GM23338 (cell line): ENCODE data around the gene GOT2. TPM values are rescaled to one million over a fixed set of nuclear protein-coding genes. Genes with fewer than 3 reads are reported as not detected.

Experiments used
- ATAC-seq: fragments of 200-7000 bp; cut with Tn5 transposase; 3 replicates; pipeline ENCODE4 v1.9.1; 2020
- DNase-seq: peaks from one replicate; pipeline ENCODE4 v3.0.0-alpha.2; 2015; ENCODE audit warnings: low spot score
- H2AFZ ChIP-seq: fragments of 200-600 bp; sonication (generic); 2 replicates; pipeline ENCODE4 v1.8.0; 2016; ENCODE audit warnings: antibody characterized with exemption, mild to moderate bottlenecking, moderate library complexity
- H3F3A ChIP-seq: fragments of 200-600 bp; sonication (generic); replicated peaks from 2 replicates; pipeline ENCODE4 v1.8.0; 2017; ENCODE audit warnings: antibody characterized with exemption, mixed run types, low read depth
- H3K27ac ChIP-seq: fragments of 200-600 bp; sonication (generic); 2 replicates; pipeline ENCODE4 v1.6.1; 2016; ENCODE audit warnings: low read depth
- H3K27me3 ChIP-seq: fragments of 200-600 bp; sonication (generic); 2 replicates; pipeline ENCODE4 v1.8.0; 2016; ENCODE audit warnings: mild to moderate bottlenecking, mixed run types, moderate library complexity; ENCODE audit not compliant: insufficient read depth
- H3K36me3 ChIP-seq: fragments of 200-600 bp; sonication (generic); 2 replicates; pipeline ENCODE4 v1.8.0; 2016; ENCODE audit warnings: mild to moderate bottlenecking; ENCODE audit not compliant: insufficient read depth
- H3K4me1 ChIP-seq: fragments of 200-600 bp; sonication (generic); 2 replicates; pipeline ENCODE4 v1.8.0; 2016; ENCODE audit warnings: mild to moderate bottlenecking, moderate library complexity; ENCODE audit not compliant: insufficient read depth
- H3K4me2 ChIP-seq: fragments of 200-600 bp; sonication (generic); 2 replicates; pipeline ENCODE4 v1.7.1; 2017; ENCODE audit warnings: mixed run types
- H3K4me3 ChIP-seq: fragments of 200-600 bp; sonication (generic); 2 replicates; pipeline ENCODE4 v1.6.1; 2016; ENCODE audit warnings: mixed run types
- H3K79me2 ChIP-seq: fragments of 200-600 bp; sonication (generic); replicated peaks from 2 replicates; pipeline ENCODE4 v1.8.0; 2017; ENCODE audit warnings: mild to moderate bottlenecking; ENCODE audit not compliant: insufficient read depth
- H3K9me2 ChIP-seq: fragments of 200-600 bp; sonication (generic); 2 replicates; pipeline ENCODE4 v1.8.0; 2017; ENCODE audit not compliant: insufficient read depth
- H4K20me1 ChIP-seq: fragments of 200-600 bp; sonication (generic); replicated peaks from 2 replicates; pipeline ENCODE4 v1.8.0; 2017; ENCODE audit warnings: mild to moderate bottlenecking; ENCODE audit not compliant: insufficient read depth
- H3K27ac Mint-ChIP-seq: 2 replicates; pipeline ENCODE4 v1.8.0; 2020; ENCODE audit warnings: inconsistent platforms, mild to moderate bottlenecking, moderate library complexity, mixed read lengths
- H3K27me3 Mint-ChIP-seq: 3 replicates; pipeline ENCODE4 v1.8.0; 2022; ENCODE audit warnings: low read depth, mild to moderate bottlenecking, moderate library complexity, mixed read lengths, inconsistent platforms; ENCODE audit not compliant: insufficient read depth, poor library complexity
- H3K36me3 Mint-ChIP-seq: 3 replicates; pipeline ENCODE4 v1.8.0; 2021; ENCODE audit warnings: low read depth, mild to moderate bottlenecking, inconsistent platforms, moderate library complexity, mixed read lengths
- H3K4me1 Mint-ChIP-seq: 3 replicates; pipeline ENCODE4 v1.8.0; 2020; ENCODE audit warnings: mild to moderate bottlenecking, inconsistent platforms, mixed read lengths
- H3K4me3 Mint-ChIP-seq: 3 replicates; pipeline ENCODE4 v1.8.0; 2021; ENCODE audit warnings: moderate library complexity, mild to moderate bottlenecking, inconsistent platforms, mixed read lengths
- H3K9me3 Mint-ChIP-seq: 3 replicates; pipeline ENCODE4 v1.8.0; 2020; ENCODE audit warnings: moderate library complexity, mild to moderate bottlenecking, inconsistent platforms, mixed read lengths
- CREB1 ChIP-seq: fragments of 250-450 bp; sonication (Bioruptor Pico); IDR thresholded peaks from 2 replicates; pipeline ENCODE4 v1.5.0; 2020; ENCODE audit warnings: low read depth, mild to moderate bottlenecking, moderate library complexity
- JUNB ChIP-seq: IDR thresholded peaks from one replicate; pipeline ENCODE4 v1.6.1; 2016; ENCODE audit warnings: antibody characterized with exemption; ENCODE audit not compliant: unreplicated experiment
- NANOG ChIP-seq: IDR thresholded peaks from 2 replicates; pipeline ENCODE4 v1.6.1; 2016; ENCODE audit warnings: antibody characterized with exemption, borderline replicate concordance
- POLR2AphosphoS5 ChIP-seq: IDR thresholded peaks from 2 replicates; pipeline ENCODE4 v1.6.1; 2016; ENCODE audit warnings: antibody characterized with exemption, low read depth
- STAT1 ChIP-seq: IDR thresholded peaks from one replicate; pipeline ENCODE4 v1.6.1; 2016; ENCODE audit warnings: antibody characterized with exemption; ENCODE audit not compliant: unreplicated experiment
- ZNF114 ChIP-seq: fragments of 250-450 bp; sonication (Bioruptor Pico); IDR thresholded peaks from 2 replicates; pipeline ENCODE4 v1.5.0; 2020; ENCODE audit warnings: mild to moderate bottlenecking, moderate library complexity
- polyA plus RNA-seq: library from polyadenylated mRNA; unstranded; fragments of >200 nt; fragmentation: Nextera tagmentation; extraction: Ambion mirVana; gene quantifications from 2 replicates; pipeline ENCODE4 v1.2.1, GENCODE V29; 2016
- total RNA-seq: library from RNA; depleted of rRNA; stranded (reverse); fragments of >200 nt; shearing (Covaris generic); gene quantifications from 2 replicates; pipeline ENCODE4 v1.2.3, GENCODE V29; 2014
- TF ChIP-seq, protein P1 (sequence below): fragments of 250-450 bp; sonication (Bioruptor Pico); IDR thresholded peaks from 2 replicates; pipeline ENCODE4 v1.5.0; 2020; ENCODE audit warnings: mild to moderate bottlenecking, moderate library complexity
- TF ChIP-seq, protein P2 (sequence below), 2 experiments: fragments of 200-600 bp in 1 of 2; sonication (generic) in 1 of 2; conservative IDR thresholded peaks; 2 replicates each; pipeline versions ENCODE4 v1.5.1 to v1.6.1; 2016 to 2017; ENCODE audit warnings: antibody characterized with exemption in 2 of 2, low read depth in 2 of 2, mild to moderate bottlenecking in 2 of 2, moderate library complexity in 1 of 2

GOT2 gene
- total and polyA plus RNA-seq, 2 experiments from 2014 or later = 133 to 205 TPM

DNA sequence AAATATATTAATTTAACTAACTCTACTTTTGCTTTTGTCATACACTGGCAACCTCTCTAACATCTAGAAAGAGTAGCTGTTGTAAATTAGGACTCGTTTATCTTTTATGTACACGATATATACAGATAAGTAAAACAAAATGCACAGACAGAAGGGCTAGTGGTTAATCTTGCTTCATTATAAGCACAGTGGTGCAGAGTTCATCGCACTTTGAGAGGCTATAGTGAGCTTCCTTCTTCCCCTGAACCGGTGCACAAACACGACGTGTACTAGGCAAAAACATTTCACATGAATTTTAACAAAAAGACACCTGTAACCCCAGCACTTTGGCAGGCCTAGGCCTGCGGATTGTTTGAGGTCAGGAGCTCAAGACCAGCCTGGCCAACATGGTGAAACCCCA lies 10.4 kb upstream of the GOT2 start (continued):
- TF ChIP-seq, protein P1, sequence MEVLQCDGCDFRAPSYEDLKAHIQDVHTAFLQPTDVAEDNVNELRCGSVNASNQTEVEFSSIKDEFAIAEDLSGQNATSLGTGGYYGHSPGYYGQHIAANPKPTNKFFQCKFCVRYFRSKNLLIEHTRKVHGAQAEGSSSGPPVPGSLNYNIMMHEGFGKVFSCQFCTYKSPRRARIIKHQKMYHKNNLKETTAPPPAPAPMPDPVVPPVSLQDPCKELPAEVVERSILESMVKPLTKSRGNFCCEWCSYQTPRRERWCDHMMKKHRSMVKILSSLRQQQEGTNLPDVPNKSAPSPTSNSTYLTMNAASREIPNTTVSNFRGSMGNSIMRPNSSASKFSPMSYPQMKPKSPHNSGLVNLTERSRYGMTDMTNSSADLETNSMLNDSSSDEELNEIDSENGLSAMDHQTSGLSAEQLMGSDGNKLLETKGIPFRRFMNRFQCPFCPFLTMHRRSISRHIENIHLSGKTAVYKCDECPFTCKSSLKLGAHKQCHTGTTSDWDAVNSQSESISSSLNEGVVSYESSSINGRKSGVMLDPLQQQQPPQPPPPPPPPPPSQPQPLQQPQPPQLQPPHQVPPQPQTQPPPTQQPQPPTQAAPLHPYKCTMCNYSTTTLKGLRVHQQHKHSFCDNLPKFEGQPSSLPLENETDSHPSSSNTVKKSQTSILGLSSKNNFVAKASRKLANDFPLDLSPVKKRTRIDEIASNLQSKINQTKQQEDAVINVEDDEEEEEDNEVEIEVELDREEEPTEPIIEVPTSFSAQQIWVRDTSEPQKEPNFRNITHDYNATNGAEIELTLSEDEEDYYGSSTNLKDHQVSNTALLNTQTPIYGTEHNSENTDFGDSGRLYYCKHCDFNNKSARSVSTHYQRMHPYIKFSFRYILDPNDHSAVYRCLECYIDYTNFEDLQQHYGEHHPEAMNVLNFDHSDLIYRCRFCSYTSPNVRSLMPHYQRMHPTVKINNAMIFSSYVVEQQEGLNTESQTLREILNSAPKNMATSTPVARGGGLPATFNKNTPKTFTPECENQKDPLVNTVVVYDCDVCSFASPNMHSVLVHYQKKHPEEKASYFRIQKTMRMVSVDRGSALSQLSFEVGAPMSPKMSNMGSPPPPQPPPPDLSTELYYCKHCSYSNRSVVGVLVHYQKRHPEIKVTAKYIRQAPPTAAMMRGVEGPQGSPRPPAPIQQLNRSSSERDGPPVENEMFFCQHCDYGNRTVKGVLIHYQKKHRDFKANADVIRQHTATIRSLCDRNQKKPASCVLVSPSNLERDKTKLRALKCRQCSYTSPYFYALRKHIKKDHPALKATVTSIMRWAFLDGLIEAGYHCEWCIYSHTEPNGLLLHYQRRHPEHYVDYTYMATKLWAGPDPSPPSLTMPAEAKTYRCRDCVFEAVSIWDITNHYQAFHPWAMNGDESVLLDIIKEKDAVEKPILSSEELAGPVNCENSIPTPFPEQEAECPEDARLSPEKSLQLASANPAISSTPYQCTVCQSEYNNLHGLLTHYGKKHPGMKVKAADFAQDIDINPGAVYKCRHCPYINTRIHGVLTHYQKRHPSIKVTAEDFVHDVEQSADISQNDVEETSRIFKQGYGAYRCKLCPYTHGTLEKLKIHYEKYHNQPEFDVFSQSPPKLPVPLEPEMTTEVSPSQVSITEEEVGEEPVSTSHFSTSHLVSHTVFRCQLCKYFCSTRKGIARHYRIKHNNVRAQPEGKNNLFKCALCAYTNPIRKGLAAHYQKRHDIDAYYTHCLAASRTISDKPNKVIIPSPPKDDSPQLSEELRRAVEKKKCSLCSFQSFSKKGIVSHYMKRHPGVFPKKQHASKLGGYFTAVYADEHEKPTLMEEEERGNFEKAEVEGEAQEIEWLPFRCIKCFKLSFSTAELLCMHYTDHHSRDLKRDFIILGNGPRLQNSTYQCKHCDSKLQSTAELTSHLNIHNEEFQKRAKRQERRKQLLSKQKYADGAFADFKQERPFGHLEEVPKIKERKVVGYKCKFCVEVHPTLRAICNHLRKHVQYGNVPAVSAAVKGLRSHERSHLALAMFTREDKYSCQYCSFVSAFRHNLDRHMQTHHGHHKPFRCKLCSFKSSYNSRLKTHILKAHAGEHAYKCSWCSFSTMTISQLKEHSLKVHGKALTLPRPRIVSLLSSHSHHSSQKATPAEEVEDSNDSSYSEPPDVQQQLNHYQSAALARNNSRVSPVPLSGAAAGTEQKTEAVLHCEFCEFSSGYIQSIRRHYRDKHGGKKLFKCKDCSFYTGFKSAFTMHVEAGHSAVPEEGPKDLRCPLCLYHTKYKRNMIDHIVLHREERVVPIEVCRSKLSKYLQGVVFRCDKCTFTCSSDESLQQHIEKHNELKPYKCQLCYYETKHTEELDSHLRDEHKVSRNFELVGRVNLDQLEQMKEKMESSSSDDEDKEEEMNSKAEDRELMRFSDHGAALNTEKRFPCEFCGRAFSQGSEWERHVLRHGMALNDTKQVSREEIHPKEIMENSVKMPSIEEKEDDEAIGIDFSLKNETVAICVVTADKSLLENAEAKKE (CRISPR knock-in tag) = no peak
- TF ChIP-seq CREB1 (CRISPR knock-in tag) (no peak), STAT1 (no peak), ZNF114 (CRISPR knock-in tag) (no peak), POLR2AphosphoS5 (no peak), JUNB (no peak), NANOG (no peak)
- TF ChIP-seq, protein P2, sequence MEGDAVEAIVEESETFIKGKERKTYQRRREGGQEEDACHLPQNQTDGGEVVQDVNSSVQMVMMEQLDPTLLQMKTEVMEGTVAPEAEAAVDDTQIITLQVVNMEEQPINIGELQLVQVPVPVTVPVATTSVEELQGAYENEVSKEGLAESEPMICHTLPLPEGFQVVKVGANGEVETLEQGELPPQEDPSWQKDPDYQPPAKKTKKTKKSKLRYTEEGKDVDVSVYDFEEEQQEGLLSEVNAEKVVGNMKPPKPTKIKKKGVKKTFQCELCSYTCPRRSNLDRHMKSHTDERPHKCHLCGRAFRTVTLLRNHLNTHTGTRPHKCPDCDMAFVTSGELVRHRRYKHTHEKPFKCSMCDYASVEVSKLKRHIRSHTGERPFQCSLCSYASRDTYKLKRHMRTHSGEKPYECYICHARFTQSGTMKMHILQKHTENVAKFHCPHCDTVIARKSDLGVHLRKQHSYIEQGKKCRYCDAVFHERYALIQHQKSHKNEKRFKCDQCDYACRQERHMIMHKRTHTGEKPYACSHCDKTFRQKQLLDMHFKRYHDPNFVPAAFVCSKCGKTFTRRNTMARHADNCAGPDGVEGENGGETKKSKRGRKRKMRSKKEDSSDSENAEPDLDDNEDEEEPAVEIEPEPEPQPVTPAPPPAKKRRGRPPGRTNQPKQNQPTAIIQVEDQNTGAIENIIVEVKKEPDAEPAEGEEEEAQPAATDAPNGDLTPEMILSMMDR (conservative IDR thresholded peaks at IDR 0.05; ENCODE audit: low read depth in 2 of 2) = no peak

DNA sequence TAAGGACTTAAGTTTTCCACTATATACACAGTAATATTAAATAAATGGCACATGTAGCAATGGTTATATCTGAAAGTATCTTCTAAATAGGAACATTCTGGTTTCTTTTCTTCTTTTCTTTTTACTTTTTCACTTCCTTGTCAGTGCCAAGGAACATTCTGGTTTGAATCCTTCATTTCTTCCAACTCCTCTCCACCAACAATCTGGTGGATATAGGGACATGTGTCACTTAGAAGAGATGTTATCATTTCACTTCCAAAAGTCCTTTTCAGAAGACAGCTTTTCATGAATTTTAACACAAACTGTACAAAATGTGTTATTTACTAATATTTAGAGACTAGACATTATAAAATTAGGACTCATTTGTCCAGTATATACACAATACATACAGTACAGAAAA lies 7.9 kb upstream of the GOT2 start:
- ATAC-seq = no peak
- no peaks in the 10 kb centered on the region for H3K36me3 Mint-ChIP-seq
- Histone ChIP-seq H4K20me1 (no peaks in the 10 kb centered on the region), H3F3A (no peaks in the 10 kb centered on the region), H3K27me3 (no peaks in the 10 kb centered on the region), H3K4me1 (no peaks in the 10 kb centered on the region), H3K27ac (no peak overlapping the region), H3K9me2 (no peaks in the 10 kb centered on the region), H3K36me3 (no peaks in the 10 kb centered on the region), H3K79me2 (no peaks in the 10 kb centered on the region), H3K4me3 (no peak overlapping the region), H3K4me2 (no peak overlapping the region), H2AFZ (no peak overlapping the region)
- H3K27ac Mint-ChIP-seq = no peak overlapping the region
- H3K4me1 Mint-ChIP-seq = no peaks in the 10 kb centered on the region
- H3K4me3 Mint-ChIP-seq = no peak overlapping the region
- no peaks in the 10 kb centered on the region for H3K27me3 Mint-ChIP-seq
- DNase-seq = no peak
- H3K9me3 Mint-ChIP-seq = no peaks in the 10 kb centered on the region
- TF ChIP-seq, protein P1 (CRISPR knock-in tag) = no peak
